Lung (tissue), 12 donors: ENCODE data around the gene NTN1. TPM values are rescaled to one million over a fixed set of nuclear protein-coding genes. Genes with fewer than 3 reads are reported as not detected.
A peak's percentile ranks its signal among the peaks of the same experiment; 100 is the strongest.

Experiments used
- ATAC-seq: fragments of 200-7000 bp; cut with Tn5 transposase; one replicate; pipeline ENCODE4 v1.9.1; 2020; ENCODE audit warnings: moderate number of reproducible peaks; ENCODE audit not compliant: insufficient read depth, low FRiP score
- DNase-seq, 3 donors: peaks; one replicate each; pipeline ENCODE4 v3.0.0-alpha.2; 2013 to 2017
- H3K27ac ChIP-seq, 2 donors: one replicate each; pipeline ENCODE4 v1.5.1; 2013; ENCODE audit warnings: mild to moderate bottlenecking in 2 of 2, moderate library complexity in 2 of 2, control low read depth in 1 of 2, inconsistent platforms in 1 of 2, low read depth in 1 of 2, low read length in 1 of 2
- H3K27me3 ChIP-seq, 3 donors: one replicate each; pipeline ENCODE4 v1.5.1; 2013; ENCODE audit warnings: low read length in 2 of 3; ENCODE audit not compliant: control insufficient read depth in 3 of 3, insufficient read depth in 3 of 3
- H3K36me3 ChIP-seq, 4 donors: one replicate each; pipeline ENCODE4 v1.5.1; 2013; ENCODE audit warnings: low read length in 4 of 4, mild to moderate bottlenecking in 1 of 4, moderate library complexity in 1 of 4; ENCODE audit not compliant: control insufficient read depth in 4 of 4, insufficient read depth in 4 of 4
- H3K4me1 ChIP-seq, 5 donors: one replicate each; pipeline ENCODE4 v1.5.1; 2013; ENCODE audit warnings: low read length in 5 of 5, mild to moderate bottlenecking in 2 of 5, moderate library complexity in 1 of 5; ENCODE audit not compliant: control insufficient read depth in 5 of 5, insufficient read depth in 5 of 5
- H3K4me3 ChIP-seq: one replicate; pipeline ENCODE4 v1.5.1; 2013; ENCODE audit warnings: mild to moderate bottlenecking, control low read depth, moderate library complexity
- H3K9ac ChIP-seq, 2 donors: one replicate each; pipeline ENCODE4 v1.5.1; 2013; ENCODE audit warnings: low read length in 2 of 2, control low read depth in 1 of 2; ENCODE audit not compliant: insufficient read depth in 1 of 2
- H3K9me3 ChIP-seq, 4 donors: one replicate each; pipeline ENCODE4 v1.5.1; 2013; ENCODE audit warnings: low read length in 3 of 4, mild to moderate bottlenecking in 1 of 4, moderate library complexity in 1 of 4; ENCODE audit not compliant: control insufficient read depth in 4 of 4, insufficient read depth in 3 of 4
- CTCF ChIP-seq: IDR thresholded peaks from 2 replicates; pipeline ENCODE4 v1.5.1; 2012; ENCODE audit warnings: mild to moderate bottlenecking; ENCODE audit errors: control extremely low read depth, extremely low read depth
- WGBS, 2 donors: extraction: QIAGEN DNeasy Blood & Tissue Kit; methylation state at CpG; one replicate each; pipeline ENCODE4 v1.1.7; 2013; 5-methylcytosine and 5-hydroxymethylcytosine counted together
- polyA plus RNA-seq, 2 donors: library from polyadenylated mRNA; stranded (reverse); fragments of 200-250 nt; gene quantifications; one replicate each; pipeline ENCODE4 v1.2.1, GENCODE V29; 2013
- total RNA-seq, 2 donors: library from RNA; depleted of rRNA in 1 of 2; stranded (reverse); fragments of >200 nt in 1 of 2; gene quantifications; one replicate each; pipeline ENCODE4 v1.2.1, GENCODE V29; 2014 to 2021
- donor health status: control.
- donor health status: control.
- donor health status: Bipolar disorder and iron deficiency.
- donor health status: healthy.
- donor health status: DM: yes; HTN: yes; CAD: no.

Gene NTN1
- total and polyA plus RNA-seq, 4 donors, result 3.6 to 17.1 (median 7.8) TPM

DNA sequence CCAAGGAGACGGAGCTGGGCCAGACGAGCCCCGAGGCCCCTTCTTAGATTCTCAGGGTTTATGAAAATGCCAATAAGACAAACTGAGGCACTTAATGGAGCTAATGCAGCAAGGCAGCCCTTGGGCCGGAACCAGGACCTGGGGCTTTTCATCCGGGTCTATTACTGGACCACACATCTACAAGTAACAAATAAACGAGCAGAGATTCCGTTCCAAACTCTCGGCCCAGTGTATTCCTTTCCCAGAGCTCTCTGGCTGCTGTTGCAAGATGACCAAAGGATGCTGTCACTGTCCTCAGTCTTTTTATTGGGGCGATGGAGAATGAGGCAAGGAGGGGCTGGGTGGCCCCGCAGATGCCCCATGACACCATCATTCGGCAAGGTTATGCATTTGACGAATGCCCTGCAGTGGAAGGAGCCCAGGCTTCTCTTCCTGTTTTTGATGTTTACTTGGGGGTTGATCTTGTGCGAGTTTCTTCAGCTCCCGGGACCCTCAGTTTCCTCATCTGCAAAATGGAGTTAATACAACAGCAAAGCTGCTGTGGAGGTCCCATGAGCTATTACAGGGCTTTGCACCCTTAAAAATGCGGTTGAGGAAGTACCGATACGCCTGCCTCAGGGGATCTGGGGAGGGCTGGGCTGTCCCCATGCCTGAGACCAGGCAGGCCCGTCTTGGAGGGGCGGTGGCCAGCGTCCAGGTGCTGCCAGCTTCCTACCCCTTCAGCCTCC is 1.1 kb upstream of the NTN1 start:
- ATAC-seq, result no peak
- DNase-seq, result no peak
- no peak overlapping the region for H3K9ac ChIP-seq
- TF ChIP-seq CTCF, result no peak
- WGBS, 2 donors, result 40 to 46% methylated on average over 20 of the region's 20 CpGs
- peaks cover 0 to 28% (median 4%) of the 10 kb centered on the region in 5 donors for H3K4me1 ChIP-seq
- no peak overlapping the region for H3K27ac ChIP-seq
- H3K4me3 ChIP-seq, result no peak overlapping the region
- no peaks in the 10 kb centered on the region for H3K36me3 ChIP-seq
- H3K27me3 ChIP-seq, result peaks cover 3 to 71% (median 65%) of the 10 kb centered on the region in 3 donors
- H3K9me3 ChIP-seq, result peaks cover 0 to 2% (median 0%) of the 10 kb centered on the region in 4 donors

DNA sequence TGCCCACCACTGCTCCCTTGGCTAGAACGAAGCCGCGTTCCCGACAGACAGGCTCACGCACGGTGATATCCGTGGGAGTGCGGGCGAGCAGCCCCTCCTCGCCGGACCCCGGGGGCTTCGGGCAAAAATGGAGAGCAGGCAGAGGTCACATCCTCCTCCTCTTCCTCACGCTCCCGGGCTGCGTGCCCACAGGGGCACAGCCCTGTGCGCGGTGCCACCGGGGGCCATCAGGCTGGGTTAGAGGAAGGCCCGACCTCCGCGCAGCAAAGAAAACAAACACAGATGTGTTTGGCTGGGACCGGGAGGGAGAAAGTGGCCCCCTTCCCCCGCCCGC is 519 bp upstream of the NTN1 start:
- Histone ChIP-seq H3K4me1 (peaks cover 0 to 28% (median 4%) of the 10 kb centered on the region in 5 donors), H3K4me3 (peak overlapping the region; percentile 32), H3K36me3 (no peaks in the 10 kb centered on the region), H3K27me3 (peaks cover 3 to 77% (median 70%) of the 10 kb centered on the region in 3 donors), H3K9ac (peak overlapping the region in 1 of 2 donors; percentile 23), H3K9me3 (peaks cover 0 to 2% (median 0%) of the 10 kb centered on the region in 4 donors), H3K27ac (peak overlapping the region in 1 of 2 donors; percentile 46)
- 1% methylated on average over 24 to 25 of the region's 25 CpGs for WGBS, 2 donors
- no peak for ATAC-seq
- TF ChIP-seq CTCF, result no peak
- no peak for DNase-seq

DNA sequence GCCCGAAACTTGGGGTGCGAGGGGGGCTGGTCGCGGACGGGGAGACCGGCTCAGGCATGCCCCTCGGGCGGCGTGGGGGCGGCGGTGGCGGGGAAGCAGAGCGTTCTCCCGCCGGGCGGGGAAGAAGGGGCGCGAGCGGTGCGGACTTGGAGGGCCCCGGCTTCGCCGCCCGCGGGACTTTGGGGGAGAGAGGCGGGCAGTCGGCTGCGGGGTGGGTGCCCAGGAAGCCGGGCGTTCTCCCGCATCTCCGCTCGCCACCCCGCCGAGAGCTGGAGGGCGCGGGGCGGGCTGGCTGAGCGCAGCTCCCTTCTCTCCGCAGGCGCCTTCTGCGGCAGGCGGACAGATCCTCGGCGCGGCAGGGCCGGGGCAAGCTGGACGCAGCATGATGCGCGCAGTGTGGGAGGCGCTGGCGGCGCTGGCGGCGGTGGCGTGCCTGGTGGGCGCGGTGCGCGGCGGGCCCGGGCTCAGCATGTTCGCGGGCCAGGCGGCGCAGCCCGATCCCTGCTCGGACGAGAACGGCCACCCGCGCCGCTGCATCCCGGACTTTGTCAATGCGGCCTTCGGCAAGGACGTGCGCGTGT is 772 bp downstream of the NTN1 start:
- H3K9ac ChIP-seq, result no peak overlapping the region
- no peak for TF ChIP-seq CTCF
- H3K27me3 ChIP-seq, result peaks cover 3 to 77% (median 65%) of the 10 kb centered on the region in 3 donors
- peaks cover 0 to 2% (median 0%) of the 10 kb centered on the region in 4 donors for H3K9me3 ChIP-seq
- ATAC-seq, result peak; percentile 34
- H3K36me3 ChIP-seq, result no peaks in the 10 kb centered on the region
- 2% methylated on average over 48 to 79 of the region's 79 CpGs for WGBS, 2 donors
- peaks cover 0 to 28% (median 4%) of the 10 kb centered on the region in 5 donors for H3K4me1 ChIP-seq
- H3K4me3 ChIP-seq, result peak overlapping the region; percentile 37
- no peak overlapping the region for H3K27ac ChIP-seq
- DNase-seq, result peak; percentile 47 to 60 (median 57)
